ENCODE results near the gene CLEC1B.
"Not testable (repeated sequence)": the region's sequence is repeated elsewhere in the genome, so short reads cannot be mapped to it uniquely, and the experiment has no call there.

Gene CLEC1B

DNA sequence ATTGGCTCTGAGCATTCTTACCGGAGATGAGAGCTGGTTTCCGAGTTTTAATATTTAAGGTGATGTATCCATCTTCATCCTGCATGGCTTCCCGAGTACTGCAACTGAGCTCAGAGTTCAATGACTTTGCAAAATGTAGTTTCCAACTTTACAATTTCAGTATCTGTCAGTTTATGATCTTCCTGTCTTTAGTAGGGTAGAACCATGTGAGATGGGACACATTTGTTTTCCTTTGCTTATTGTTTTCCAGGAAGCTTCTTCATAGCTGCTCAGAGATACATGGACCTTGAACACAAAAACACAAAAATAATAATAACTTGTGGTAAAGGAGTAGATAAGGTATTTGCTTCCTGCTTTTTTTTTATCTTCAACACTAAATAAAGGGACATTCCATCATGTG, at the start of gene CLEC1B:
TSS of gene CLEC1B (minus strand) at position 106 of the 400 bp plus-strand sequence. CDS start at position 85, 21 bp downstream.
- no peak for DNase-seq (ENCODE audit: low read depth)

- DNase-seq (ENCODE audit: low read depth) = no peak
Observed at GRCh38 chr12:10048526-10048925, 49.6 kb upstream of the CLEC1B start.

DNA sequence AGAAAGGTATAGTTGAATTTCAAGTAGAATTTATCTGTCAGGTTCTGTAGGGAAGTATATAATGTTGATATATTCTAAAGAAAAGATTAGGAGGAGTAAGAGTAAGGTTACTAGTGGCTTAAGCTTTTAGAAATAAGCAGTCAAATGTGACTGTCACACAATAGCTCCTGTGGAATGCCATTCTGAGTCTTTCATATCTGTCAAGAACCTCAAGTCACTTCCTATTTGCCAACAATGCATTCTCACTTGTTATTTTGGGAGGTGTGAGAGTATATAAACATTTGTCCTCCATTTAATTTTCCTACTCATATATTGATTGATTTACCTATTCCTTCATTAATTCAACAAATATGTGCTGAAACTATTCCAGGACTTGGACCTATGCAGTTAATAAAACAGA, 43.2 kb upstream of the CLEC1B start:
- DNase-seq (ENCODE audit: low read depth) = no peak

DNA sequence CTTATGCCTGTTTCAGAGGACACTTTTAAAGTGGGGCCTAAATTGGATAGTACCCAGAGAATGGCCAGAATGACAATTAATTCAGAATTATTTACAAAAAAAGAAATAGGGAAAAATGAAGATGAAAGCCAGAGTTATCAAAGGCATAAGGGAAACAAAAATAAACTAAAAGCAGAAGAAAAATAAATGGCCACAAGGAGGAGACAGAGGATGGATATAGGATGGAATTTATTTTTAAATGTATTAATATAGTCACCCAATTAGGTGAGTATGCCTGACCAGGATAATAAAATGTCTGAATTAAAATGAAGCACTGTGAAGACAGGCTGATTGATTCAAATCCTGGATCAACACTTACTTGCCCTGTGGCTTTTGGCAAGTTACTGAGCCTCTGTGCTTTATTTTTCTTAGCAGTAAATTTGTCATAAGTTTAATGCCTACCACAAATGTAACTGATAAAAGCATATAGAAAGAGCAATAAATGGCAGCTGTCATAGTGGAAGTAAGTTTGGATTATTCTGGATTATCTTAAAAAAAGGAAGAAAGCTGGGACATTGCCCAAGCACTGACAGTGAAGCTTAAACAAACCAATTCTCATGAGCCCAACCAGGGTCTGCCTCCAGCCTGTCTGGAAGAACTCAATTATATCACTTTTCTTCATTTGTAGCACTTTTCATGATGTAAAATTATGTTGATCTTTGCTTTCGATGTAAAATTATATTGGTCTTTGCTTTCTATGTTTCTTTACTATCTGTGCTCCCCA, 35.0 kb upstream of the CLEC1B start:
- peak; percentile 52 for DNase-seq (ENCODE audit: low read depth)

- peak; percentile 96 for DNase-seq (ENCODE audit: low read depth)
Observed at GRCh38 chr12:10031771-10032175, 32.9 kb upstream of the CLEC1B start.

DNA sequence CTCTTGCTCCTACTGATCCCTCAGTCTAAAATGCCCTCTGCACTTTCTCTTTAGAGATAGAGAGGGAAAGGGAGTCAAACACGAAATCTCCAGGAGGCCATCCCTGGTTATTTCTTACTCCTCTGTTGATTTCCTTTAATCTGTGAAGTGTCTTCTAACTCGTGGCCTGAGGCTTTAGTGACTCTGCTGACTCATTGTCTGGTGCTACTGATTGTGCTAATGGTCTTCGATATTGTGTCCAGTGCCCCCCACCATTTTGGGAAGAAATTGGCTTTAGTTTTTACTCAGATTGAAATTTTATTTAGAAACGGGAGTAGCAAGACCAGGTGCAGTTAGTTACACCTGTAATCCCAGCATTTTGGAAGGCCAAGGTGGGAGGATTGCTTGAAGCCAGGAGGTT, 32.4 kb upstream of the CLEC1B start:
- peak; percentile 88 for DNase-seq (ENCODE audit: low read depth)

DNA sequence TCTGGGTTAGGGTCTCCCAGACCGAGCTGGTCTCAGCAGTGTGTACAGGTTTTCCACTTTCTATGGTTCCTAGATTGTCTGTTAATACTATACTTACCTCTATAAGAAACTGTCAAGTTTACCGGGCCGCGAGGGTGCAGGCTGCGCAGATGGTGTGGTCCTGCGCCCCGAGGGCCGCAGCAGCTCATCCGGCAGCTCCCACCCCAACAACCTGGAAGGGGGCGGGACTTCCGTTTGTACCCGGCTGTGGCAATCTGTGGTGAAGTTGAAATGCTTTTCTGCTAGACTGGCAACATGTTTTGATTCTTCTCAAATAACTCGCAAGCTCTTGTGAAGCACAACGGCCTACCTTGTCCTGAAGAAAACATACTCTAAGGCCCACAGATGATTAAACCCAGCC, 31.5 kb upstream of the CLEC1B start, which contains the start of gene CLEC9A:
TSS of gene CLEC9A (plus strand) at position 237 of the 400 bp plus-strand sequence. CDS start 22,006 bp downstream, outside the sequence.
- no peak for DNase-seq (ENCODE audit: low read depth)

- DNase-seq (ENCODE audit: low read depth) = peak; percentile 67
Observed at GRCh38 chr12:10027721-10028120, 28.8 kb upstream of the CLEC1B start.

- peak; percentile 78 for DNase-seq (ENCODE audit: low read depth)
Observed at GRCh38 chr12:10027311-10027710, 28.4 kb upstream of the CLEC1B start.

DNA sequence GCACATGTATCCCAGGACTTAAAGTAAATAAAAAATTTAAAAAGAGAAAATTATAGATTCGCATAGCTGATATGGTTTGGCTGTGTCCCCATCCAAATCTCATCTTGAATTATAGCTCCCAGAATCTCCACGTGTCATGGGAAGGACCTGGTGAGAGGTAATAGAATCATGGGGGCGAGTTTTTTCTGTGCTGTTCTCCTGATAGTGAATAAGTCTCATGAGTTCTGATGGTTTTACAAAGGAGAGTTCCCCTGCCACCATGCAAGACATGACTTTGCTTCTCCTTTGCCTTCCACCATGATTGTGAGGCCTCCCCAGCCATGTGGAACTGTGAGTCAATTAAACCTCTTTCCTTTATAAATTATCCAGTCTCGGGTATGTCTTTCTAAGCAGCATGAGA, 27.7 kb upstream of the CLEC1B start:
- not testable (repeated sequence) for DNase-seq (ENCODE audit: low read depth)

GRCh38 chr12:10025236-10025635, 26.3 kb upstream of the CLEC1B start:
- no peak for DNase-seq (ENCODE audit: low read depth)

GRCh38 chr12:10021342-10021741, 22.4 kb upstream of the CLEC1B start:
- no peak for DNase-seq (ENCODE audit: low read depth)

DNA sequence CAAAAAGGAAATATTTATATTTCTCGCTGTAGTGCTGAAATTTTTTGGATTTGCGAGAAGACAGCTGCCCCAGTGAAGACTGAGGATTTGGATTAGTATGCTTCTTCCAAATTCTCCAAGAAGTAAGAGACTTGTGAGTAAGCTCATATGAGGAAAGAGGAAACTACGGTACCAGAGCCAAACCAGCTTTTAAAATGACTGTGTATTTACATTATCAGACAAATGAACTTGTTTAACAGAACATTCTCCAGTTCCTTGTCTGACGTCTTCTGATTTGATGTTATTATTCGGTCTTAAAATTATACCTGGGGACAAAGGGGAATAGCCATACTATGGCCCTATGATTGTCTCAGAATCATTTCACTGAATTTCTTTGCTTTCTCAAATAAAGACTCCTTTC, 19.5 kb upstream of the CLEC1B start:
- DNase-seq (ENCODE audit: low read depth) = no peak

DNA sequence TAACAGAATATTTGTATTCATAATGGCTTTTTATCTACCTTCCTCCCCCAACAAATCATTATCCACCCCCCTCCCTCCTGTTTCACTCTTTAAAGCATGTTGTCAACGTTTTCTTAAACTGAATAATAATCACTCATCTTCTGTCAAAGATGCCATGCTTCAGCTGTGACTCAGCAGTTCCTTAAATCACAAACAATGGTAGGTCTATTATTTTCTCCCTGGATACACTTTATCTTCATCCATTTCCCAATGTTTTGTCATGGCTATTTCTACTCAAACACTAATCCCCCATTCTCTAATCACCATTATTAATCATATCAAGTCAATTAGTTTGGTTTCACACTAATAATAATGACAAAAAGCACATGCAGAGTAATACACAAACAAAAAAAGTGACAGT, 18.0 kb upstream of the CLEC1B start:
- peak; percentile 65 for DNase-seq (ENCODE audit: low read depth)

- no peak for DNase-seq (ENCODE audit: low read depth)
Observed at GRCh38 chr12:10015450-10015849, 16.5 kb upstream of the CLEC1B start.

DNA sequence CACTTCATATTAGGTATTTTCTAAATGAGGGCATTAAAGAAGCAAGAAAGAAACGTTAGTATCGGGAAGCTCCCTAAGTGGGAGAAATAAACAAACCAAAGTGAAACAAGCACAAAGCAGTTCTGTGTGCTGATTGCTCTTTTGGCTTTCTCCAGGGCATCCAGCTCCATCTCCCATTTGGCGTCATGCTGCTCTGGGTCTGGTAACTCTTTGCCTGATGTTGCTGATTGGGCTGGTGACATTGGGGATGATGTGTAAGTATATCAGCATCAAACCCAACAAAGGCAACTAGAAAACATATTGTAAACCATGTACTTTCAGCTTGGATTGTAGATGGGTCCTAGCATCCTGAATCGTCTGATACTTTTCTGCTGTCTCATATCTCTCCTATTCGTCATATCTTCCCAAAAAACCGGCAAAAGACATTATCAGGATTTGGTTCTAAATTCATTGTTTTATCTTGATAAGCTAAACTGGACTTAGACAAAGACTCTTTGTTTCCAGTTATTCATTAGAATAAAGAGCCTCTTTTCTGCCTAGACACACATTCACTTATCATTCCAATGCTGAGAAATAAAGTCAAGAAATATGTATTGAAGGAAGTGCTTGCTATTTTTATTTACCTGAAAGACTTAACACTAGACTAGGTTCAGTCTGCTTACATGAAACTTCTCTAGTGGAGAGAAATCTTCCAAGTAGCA, 13.9 kb upstream of the CLEC1B start:
- DNase-seq (ENCODE audit: low read depth) = no peak

DNA sequence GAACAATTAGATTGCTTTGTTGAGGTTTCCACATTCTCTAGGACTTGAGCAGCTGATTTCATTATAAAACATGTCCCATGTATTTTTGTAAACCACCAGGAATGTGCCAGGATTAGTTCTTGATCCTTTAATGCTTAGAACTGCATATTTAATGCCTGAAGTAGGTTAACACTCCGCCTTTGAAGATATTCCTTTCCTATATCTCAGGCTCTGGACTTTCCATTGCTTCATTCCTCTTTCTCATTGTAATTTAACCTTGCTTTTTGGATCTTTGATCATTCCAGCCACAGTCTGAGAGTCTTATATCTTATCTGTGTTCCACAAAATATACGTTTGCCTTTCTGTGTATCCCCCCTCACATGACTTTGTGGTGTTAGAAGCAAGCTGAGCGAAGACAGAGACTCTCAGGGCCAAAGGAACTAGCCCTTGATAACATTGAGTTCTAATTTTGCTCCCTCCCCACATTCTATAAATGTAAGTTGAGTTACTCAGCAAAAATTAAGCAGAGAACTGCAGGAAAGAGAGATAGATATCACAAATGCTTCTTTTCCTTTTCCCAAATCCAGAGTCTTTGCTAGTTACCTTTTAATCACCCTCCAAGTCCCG, 2.4 kb upstream of the CLEC1B start:
- DNase-seq (ENCODE audit: low read depth) = no peak

DNA sequence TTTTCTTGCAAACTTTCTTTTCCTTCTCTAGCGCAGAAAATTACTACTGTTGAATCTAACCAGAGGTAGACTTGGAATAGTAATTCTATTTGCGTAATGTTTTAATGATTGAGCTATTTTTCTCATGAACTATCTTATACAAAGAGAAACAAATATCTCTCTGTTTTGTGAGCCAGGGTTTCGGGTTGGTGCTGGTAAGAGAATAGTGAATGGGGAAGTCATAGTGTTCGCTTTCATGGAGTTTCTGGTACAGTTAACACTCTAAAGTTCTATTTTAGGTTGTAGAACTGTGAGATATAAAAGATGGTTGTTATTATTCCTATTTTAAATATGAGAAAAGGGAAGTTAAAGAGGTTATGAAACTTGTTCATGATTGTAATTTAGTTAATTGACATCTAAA, 6.6 kb downstream of the CLEC1B start:
- no peak for DNase-seq (ENCODE audit: low read depth)

- DNase-seq (ENCODE audit: low read depth) = no peak
Observed at GRCh38 chr12:9991876-9992275, 7.0 kb downstream of the CLEC1B start.

- no peak for DNase-seq (ENCODE audit: low read depth)
Observed at GRCh38 chr12:9980126-9980525, 18.8 kb downstream of the CLEC1B start.

DNA sequence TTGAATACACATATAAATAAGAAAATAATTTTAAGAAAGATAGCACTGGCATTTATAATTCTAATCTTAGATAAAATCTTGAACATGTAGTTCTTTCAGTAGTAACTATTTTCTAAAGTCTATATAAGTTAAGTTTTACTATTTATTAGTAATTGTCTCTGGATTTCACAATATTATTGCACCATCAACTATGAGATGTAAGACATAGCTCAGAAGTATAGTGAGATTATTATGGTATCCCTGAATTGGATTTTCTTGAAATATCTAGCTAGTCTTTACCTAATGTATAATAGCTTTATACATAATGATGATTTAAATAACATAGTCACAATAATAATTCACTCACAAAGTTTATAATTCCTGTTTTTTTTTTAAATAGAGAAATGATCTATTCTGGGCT, 21.0 kb downstream of the CLEC1B start:
- DNase-seq (ENCODE audit: low read depth) = no peak

DNA sequence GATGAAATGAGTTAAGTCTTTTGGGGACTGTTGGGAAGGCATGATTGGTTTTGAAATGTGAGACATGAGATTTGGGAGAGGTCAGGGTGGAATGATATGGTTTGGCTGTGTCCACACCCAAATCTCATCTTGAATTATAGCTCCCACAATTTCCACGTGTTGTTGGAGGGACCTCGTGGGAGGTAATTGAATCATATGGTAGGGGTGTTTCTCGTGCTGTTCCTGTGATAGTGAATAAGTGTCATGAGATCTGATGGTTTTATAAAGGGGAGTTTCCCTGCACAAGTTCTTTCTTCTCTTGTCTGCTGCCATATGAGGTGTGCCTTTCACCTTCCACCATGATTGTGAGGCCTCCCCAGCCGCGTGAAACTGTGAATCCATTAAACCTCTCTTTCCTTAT, 22.3 kb downstream of the CLEC1B start:
- not testable (repeated sequence) for DNase-seq (ENCODE audit: low read depth)

GRCh38 chr12:9975614-9976013, 23.3 kb downstream of the CLEC1B start:
- DNase-seq (ENCODE audit: low read depth) = no peak

Data from ELR (cell line).